T-helper 2 cell treated with Interferon-gamma antibody and Interleukin-4, amounts not matched to agents 5 μg/mL and 100 μg/mL, for 36 hours (primary cell): ENCODE results near the gene SAXO1.
"Not testable (repeated sequence)": the region's sequence is repeated elsewhere in the genome, so short reads cannot be mapped to it uniquely, and the experiment has no call there.

Source experiments
- DNase-seq: peaks from one replicate; pipeline ENCODE4 v3.0.0; 2021; ENCODE audit warnings: low spot score
- H3K27ac Mint-ChIP-seq: one replicate; pipeline ENCODE4 v1.8.0; 2021; ENCODE audit warnings: mild to moderate bottlenecking, mixed read lengths
- H3K27me3 Mint-ChIP-seq: one replicate; pipeline ENCODE4 v1.8.0; 2021; ENCODE audit warnings: low read depth, mixed read lengths
- H3K36me3 Mint-ChIP-seq: one replicate; pipeline ENCODE4 v1.8.0; 2021; ENCODE audit warnings: low read depth, mixed read lengths
- H3K4me1 Mint-ChIP-seq: one replicate; pipeline ENCODE4 v1.8.0; 2021; ENCODE audit warnings: low read depth, mixed read lengths
- H3K4me3 Mint-ChIP-seq: one replicate; pipeline ENCODE4 v1.8.0; 2022; ENCODE audit warnings: mild to moderate bottlenecking, moderate library complexity, mixed read lengths
- H3K9me3 Mint-ChIP-seq: one replicate; pipeline ENCODE4 v1.8.0; 2021; ENCODE audit warnings: mixed read lengths

Gene SAXO1

GRCh38 chr9:18971404-18971803 is 61.6 kb downstream of the SAXO1 start:
- no peak for DNase-seq
- Mint-ChIP-seq H3K27me3 (peaks cover 8% of the 10 kb centered on the region), H3K27ac (no peak overlapping the region), H3K4me3 (no peak overlapping the region), H3K36me3 (no peaks in the 10 kb centered on the region), H3K4me1 (no peaks in the 10 kb centered on the region), H3K9me3 (no peaks in the 10 kb centered on the region)

GRCh38 chr9:18970393-18970792 is 62.6 kb downstream of the SAXO1 start:
- Mint-ChIP-seq H3K4me1 (no peaks in the 10 kb centered on the region), H3K9me3 (no peaks in the 10 kb centered on the region), H3K36me3 (no peaks in the 10 kb centered on the region), H3K4me3 (no peak overlapping the region), H3K27ac (no peak overlapping the region), H3K27me3 (peaks cover 5% of the 10 kb centered on the region)
- DNase-seq = no peak

GRCh38 chr9:18969128-18969527 is 63.9 kb downstream of the SAXO1 start:
- Mint-ChIP-seq H3K36me3 (no peaks in the 10 kb centered on the region), H3K4me3 (no peak overlapping the region), H3K27me3 (peaks cover under 1% of the 10 kb centered on the region), H3K9me3 (peaks cover 4% of the 10 kb centered on the region), H3K4me1 (no peaks in the 10 kb centered on the region), H3K27ac (no peak overlapping the region)
- DNase-seq = no peak

- no peak overlapping the region for H3K4me3 Mint-ChIP-seq
- no peaks in the 10 kb centered on the region for H3K9me3 Mint-ChIP-seq
- no peak for DNase-seq
- H3K36me3 Mint-ChIP-seq = no peaks in the 10 kb centered on the region
- H3K27ac Mint-ChIP-seq = no peak overlapping the region
- H3K4me1 Mint-ChIP-seq = no peaks in the 10 kb centered on the region
- peaks cover 2% of the 10 kb centered on the region for H3K27me3 Mint-ChIP-seq
Observed at GRCh38 chr9:18955626-18956025, 77.4 kb downstream of the SAXO1 start.

- Mint-ChIP-seq H3K4me3 (no peak overlapping the region), H3K27ac (no peak overlapping the region), H3K4me1 (no peaks in the 10 kb centered on the region), H3K36me3 (no peaks in the 10 kb centered on the region), H3K27me3 (no peaks in the 10 kb centered on the region), H3K9me3 (no peaks in the 10 kb centered on the region)
- no peak for DNase-seq
Observed at GRCh38 chr9:18951936-18952335, 81.1 kb downstream of the SAXO1 start.

- no peak overlapping the region for H3K4me3 Mint-ChIP-seq
- no peaks in the 10 kb centered on the region for H3K4me1 Mint-ChIP-seq
- DNase-seq = no peak
- no peaks in the 10 kb centered on the region for H3K36me3 Mint-ChIP-seq
- H3K27ac Mint-ChIP-seq = no peak overlapping the region
- no peaks in the 10 kb centered on the region for H3K27me3 Mint-ChIP-seq
- no peaks in the 10 kb centered on the region for H3K9me3 Mint-ChIP-seq
Observed at GRCh38 chr9:18947892-18948339, 85.1 kb downstream of the SAXO1 start.

- Mint-ChIP-seq H3K27me3 (no peaks in the 10 kb centered on the region), H3K27ac (no peak overlapping the region), H3K4me1 (no peaks in the 10 kb centered on the region), H3K9me3 (no peaks in the 10 kb centered on the region), H3K36me3 (no peaks in the 10 kb centered on the region), H3K4me3 (no peak overlapping the region)
- DNase-seq = no peak
Observed at GRCh38 chr9:18942801-18943200, 90.2 kb downstream of the SAXO1 start.

GRCh38 chr9:18941060-18941740 is 91.8 kb downstream of the SAXO1 start:
- DNase-seq = no peak
- no peak overlapping the region for H3K27ac Mint-ChIP-seq
- H3K36me3 Mint-ChIP-seq = no peaks in the 10 kb centered on the region
- H3K27me3 Mint-ChIP-seq = no peaks in the 10 kb centered on the region
- H3K4me1 Mint-ChIP-seq = no peaks in the 10 kb centered on the region
- H3K9me3 Mint-ChIP-seq = no peaks in the 10 kb centered on the region
- H3K4me3 Mint-ChIP-seq = no peak overlapping the region

- H3K9me3 Mint-ChIP-seq = no peaks in the 10 kb centered on the region
- no peak for DNase-seq
- H3K27me3 Mint-ChIP-seq = no peaks in the 10 kb centered on the region
- no peaks in the 10 kb centered on the region for H3K4me1 Mint-ChIP-seq
- H3K4me3 Mint-ChIP-seq = no peak overlapping the region
- H3K36me3 Mint-ChIP-seq = no peaks in the 10 kb centered on the region
- no peak overlapping the region for H3K27ac Mint-ChIP-seq
Observed at GRCh38 chr9:18939943-18940342, 93.1 kb downstream of the SAXO1 start.

GRCh38 chr9:18936094-18936871 is 96.7 kb downstream of the SAXO1 start:
- Mint-ChIP-seq H3K27ac (no peak overlapping the region), H3K4me1 (no peaks in the 10 kb centered on the region), H3K27me3 (no peaks in the 10 kb centered on the region), H3K9me3 (no peaks in the 10 kb centered on the region), H3K36me3 (no peaks in the 10 kb centered on the region), H3K4me3 (no peak overlapping the region)
- no peak for DNase-seq

GRCh38 chr9:18935541-18935940 is 97.5 kb downstream of the SAXO1 start:
- no peaks in the 10 kb centered on the region for H3K9me3 Mint-ChIP-seq
- H3K27me3 Mint-ChIP-seq = no peaks in the 10 kb centered on the region
- H3K36me3 Mint-ChIP-seq = no peaks in the 10 kb centered on the region
- no peak for DNase-seq
- no peaks in the 10 kb centered on the region for H3K4me1 Mint-ChIP-seq
- H3K27ac Mint-ChIP-seq = no peak overlapping the region
- H3K4me3 Mint-ChIP-seq = no peak overlapping the region

- H3K4me1 Mint-ChIP-seq, H3K27ac Mint-ChIP-seq, DNase-seq: not testable (repeated sequence)
Observed at GRCh38 chr9:18930611-18931010, 102.4 kb downstream of the SAXO1 start.

GRCh38 chr9:18928711-18929110 is 104.3 kb downstream of the SAXO1 start:
- H3K9me3 Mint-ChIP-seq = no peaks in the 10 kb centered on the region
- H3K27me3 Mint-ChIP-seq = no peaks in the 10 kb centered on the region
- no peak overlapping the region for H3K4me3 Mint-ChIP-seq
- H3K27ac Mint-ChIP-seq = no peak overlapping the region
- H3K4me1 Mint-ChIP-seq = no peaks in the 10 kb centered on the region
- no peak for DNase-seq
- H3K36me3 Mint-ChIP-seq = no peaks in the 10 kb centered on the region

More at GRCh38 chr9:18930611-18931010, 102.4 kb downstream of the SAXO1 start:
- H3K27me3 Mint-ChIP-seq, H3K4me3 Mint-ChIP-seq, H3K36me3 Mint-ChIP-seq, H3K9me3 Mint-ChIP-seq: not testable (repeated sequence)

- H3K27me3 Mint-ChIP-seq = no peaks in the 10 kb centered on the region
- H3K27ac Mint-ChIP-seq = no peak overlapping the region
- no peak overlapping the region for H3K4me3 Mint-ChIP-seq
- no peak for DNase-seq
- H3K4me1 Mint-ChIP-seq = no peaks in the 10 kb centered on the region
- no peaks in the 10 kb centered on the region for H3K36me3 Mint-ChIP-seq
- no peaks in the 10 kb centered on the region for H3K9me3 Mint-ChIP-seq
Observed at GRCh38 chr9:18926513-18926912, 106.5 kb downstream of the SAXO1 start.
